Measurements from ENCODE around the gene SLC10A3.

Gene SLC10A3

DNA sequence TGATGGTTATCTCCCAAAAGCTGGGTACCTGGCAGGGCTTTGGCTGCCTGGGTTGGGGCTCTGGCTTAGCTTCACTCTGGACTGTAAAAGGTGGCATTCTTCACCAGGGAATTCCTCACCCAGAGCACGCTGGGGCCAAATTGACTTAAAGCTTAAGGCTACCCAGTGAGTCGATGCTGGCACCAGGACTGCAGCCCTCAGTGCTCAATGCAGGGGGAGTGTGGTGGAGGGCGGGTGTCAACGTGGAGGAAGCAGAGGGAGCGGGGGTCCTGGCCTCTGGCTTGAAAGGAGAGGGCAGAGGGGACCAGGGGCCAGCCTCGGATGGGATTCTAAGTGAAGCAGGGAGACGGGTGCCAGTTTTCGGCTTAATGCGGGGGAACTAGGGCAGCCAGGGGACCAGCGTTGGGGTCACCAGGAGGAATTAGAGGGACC is 46.9 kb downstream of the SLC10A3 start:
- DNase-seq (ENCODE audit: insufficient read length, low spot score) (no peak), FAIRE-seq (no peak)

DNA sequence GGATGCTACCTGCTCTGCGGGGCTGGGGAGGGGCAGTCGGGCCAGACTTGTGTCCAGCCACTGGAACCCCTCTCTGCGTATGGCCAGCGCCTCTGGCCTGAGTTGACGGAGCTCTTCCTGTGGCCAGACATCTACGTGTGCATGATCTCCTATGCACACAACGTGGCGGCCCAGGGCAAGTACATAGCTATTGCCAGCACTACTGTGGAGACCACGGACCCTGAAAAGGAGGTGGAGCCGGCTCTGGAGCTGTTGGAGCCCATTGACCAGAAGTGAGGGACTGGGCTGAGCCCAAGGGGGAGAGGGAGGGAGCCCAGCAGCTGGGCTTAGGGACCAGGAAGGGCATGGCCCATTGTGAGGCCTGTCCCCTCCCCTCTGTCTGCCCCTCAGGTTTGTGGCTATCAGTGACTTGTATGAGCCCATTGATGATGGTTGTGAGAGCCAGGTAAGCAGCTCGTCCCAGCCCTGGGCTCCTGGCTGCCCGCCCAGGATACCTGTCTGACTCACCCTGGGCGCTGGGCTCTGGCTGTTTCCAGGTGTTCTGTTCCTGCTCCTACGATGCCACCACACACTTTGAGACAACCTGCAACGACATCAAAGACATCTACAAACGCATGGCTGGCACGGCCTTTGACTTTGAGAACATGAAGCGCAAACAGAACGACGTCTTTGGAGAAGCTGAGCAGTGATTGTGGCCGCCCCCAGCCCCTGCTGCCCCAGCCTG is 48.3 kb downstream of the SLC10A3 start:
- DNase-seq (ENCODE audit: insufficient read length, low spot score) (no peak), FAIRE-seq (no peak)

DNA sequence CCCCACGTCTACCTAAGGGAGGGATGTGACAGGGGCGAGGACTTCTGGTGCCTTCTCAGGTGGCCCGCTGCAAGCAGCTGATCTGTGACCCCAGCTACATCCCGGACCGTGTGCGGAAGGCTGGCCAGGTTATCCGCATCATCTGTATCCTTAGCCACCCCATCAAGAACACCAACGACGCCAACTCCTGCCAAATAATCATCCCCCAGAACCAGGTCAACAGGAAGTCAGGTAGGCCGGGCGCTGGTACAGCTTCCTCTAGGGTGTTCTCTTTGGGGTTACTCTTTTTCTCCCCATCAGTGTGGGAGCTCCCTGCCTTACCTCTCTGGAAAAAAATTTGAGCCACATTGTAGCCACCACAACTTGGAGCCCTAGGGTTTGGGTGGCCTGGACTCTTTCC is 48.9 kb downstream of the SLC10A3 start:
- DNase-seq (ENCODE audit: insufficient read length, low spot score) (no peak), FAIRE-seq (no peak)

DNA sequence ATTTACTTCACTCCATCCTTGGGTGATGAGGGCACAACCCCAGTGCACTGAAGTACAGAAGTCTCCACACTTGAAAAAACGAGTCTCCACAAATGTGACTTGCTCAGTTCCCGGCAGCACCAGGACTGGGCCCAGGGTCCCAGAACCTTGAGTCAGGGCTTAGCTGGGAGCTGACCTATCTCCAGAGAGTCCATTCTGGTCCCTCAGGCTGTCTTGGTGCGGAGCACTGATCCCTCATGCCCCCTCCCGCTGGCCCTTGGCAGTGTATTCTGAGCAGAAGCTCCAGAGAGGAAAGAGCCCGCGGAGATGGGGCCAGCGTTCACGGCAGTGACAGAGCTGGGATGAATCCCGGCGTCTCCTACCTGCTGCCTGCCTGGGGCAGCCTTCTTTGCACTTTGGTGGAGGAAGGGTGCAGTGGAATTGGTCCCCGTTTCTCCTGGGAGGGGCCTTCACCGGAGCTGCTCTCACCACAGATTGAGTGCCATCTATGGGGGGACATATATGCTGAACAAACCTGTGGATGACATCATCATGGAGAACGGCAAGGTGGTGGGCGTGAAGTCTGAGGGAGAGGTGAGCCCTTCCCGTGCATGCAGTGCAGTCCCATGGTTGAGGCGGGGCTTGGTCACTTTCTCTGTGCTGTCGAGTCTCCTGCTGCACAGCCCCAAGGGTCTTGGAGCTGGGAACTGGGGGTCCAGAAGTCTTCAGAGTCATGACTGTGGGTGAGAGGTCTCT is 49.6 kb downstream of the SLC10A3 start:
- DNase-seq (ENCODE audit: insufficient read length, low spot score): no peak
- FAIRE-seq: no peak

DNA sequence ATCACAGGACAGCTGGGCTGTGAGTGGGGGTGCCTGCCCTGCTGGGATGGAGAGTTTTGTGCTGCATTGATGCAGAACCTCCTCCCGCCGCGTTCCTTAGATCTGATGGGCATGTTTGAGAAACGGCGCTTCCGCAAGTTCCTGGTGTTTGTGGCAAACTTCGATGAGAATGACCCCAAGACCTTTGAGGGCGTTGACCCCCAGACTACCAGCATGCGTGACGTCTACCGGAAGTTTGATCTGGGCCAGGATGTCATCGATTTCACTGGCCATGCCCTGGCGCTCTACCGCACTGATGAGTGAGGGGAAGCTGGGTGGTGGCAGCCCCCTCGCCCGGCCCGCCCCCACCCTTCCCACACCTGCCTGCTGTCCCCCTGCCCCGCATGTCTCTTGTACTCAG is 50.6 kb downstream of the SLC10A3 start:
- FAIRE-seq (no peak), DNase-seq (ENCODE audit: insufficient read length, low spot score) (no peak)

DNA sequence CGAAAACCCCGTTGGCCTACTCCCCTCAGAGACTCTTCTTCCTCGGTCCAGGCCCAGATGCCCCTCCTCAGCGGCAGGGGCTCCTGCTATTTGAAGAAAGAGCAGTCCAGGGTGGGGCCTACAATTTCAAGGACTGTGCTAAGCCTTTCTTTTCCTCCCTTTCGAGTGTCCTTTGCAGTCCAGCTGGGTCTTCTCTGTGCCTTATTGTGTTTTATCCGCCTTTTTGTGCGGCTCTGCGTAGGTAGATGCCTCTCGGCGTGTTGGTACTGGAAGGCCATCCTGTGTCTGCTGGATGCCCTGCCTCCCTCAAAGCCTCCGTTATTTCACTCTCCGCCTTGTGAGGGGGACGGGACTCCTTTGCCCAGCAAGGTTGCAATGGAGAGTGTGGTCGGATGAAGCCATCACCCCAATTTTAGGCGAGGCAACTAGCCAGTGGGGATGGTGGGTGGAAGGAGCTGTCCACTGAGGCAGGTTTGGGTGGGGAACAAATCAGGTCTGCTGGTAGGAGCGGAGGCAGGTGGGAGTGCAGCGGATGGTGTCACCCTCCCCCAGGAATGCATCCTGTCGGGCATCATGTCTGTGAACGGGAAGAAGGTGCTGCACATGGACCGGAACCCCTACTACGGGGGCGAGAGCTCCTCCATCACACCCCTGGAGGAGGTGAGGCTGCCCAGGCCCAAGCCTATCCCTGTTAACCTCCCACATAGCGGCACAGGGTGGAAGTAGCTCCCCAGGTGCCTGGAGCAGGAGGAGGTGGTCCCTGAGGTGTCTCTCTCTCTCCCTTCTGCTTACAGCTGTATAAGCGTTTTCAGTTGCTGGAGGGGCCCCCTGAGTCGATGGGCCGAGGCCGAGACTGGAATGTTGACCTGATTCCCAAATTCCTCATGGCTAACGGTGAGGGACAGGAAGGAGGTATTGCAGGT is 52.2 kb downstream of the SLC10A3 start:
- FAIRE-seq (no peak), DNase-seq (ENCODE audit: insufficient read length, low spot score) (no peak)
